Central memory CD8-positive, alpha-beta T cell (primary cell): ENCODE data around the gene GDI2.
"Not testable (repeated sequence)": the region's sequence is repeated elsewhere in the genome, so short reads cannot be mapped to it uniquely, and the experiment has no call there.

Source experiments
- ATAC-seq: fragments of 150-1000 bp; cut with Tn5 transposase; replicated peaks from 2 replicates; pipeline ENCODE4 v1.10.0; 2022; ENCODE audit warnings: mild to moderate bottlenecking, moderate FRiP score, moderate number of reproducible peaks; ENCODE audit not compliant: poor library complexity, severe bottlenecking; ENCODE audit errors: extremely low read depth
- DNase-seq, 2 donors: peaks; one replicate each; pipeline ENCODE4 v3.0.0; 2021; ENCODE audit warnings: low spot score in 2 of 2
- H3K27ac Mint-ChIP-seq: one replicate; pipeline ENCODE4 v1.8.0; 2022; ENCODE audit warnings: low read depth, mild to moderate bottlenecking, moderate library complexity, mixed read lengths
- H3K27me3 Mint-ChIP-seq: one replicate; pipeline ENCODE4 v1.8.0; 2022; ENCODE audit warnings: mixed read lengths
- H3K36me3 Mint-ChIP-seq: one replicate; pipeline ENCODE4 v1.8.0; 2022; ENCODE audit warnings: mild to moderate bottlenecking, moderate library complexity, mixed read lengths; ENCODE audit not compliant: insufficient read depth
- H3K4me1 Mint-ChIP-seq: one replicate; pipeline ENCODE4 v1.8.0; 2022; ENCODE audit warnings: mixed read lengths
- H3K4me3 Mint-ChIP-seq: one replicate; pipeline ENCODE4 v1.8.0; 2022; ENCODE audit warnings: mild to moderate bottlenecking, moderate library complexity, mixed read lengths
- H3K9me3 Mint-ChIP-seq: one replicate; pipeline ENCODE4 v1.8.0; 2022; ENCODE audit warnings: mixed read lengths

GDI2 gene

GRCh38 chr10:5818048-5818331, 4.8 kb upstream of the GDI2 start:
- no peak overlapping the region for H3K4me3 Mint-ChIP-seq
- H3K4me1 Mint-ChIP-seq, result peaks cover 13% of the 10 kb centered on the region
- H3K27ac Mint-ChIP-seq, result peak overlapping the region; percentile 35
- no peaks in the 10 kb centered on the region for H3K27me3 Mint-ChIP-seq
- DNase-seq (no peak), ATAC-seq (no peak)
- H3K36me3 Mint-ChIP-seq, result peaks cover 8% of the 10 kb centered on the region
- no peaks in the 10 kb centered on the region for H3K9me3 Mint-ChIP-seq

- peak overlapping the region; percentile 35 for H3K27ac Mint-ChIP-seq
- no peaks in the 10 kb centered on the region for H3K27me3 Mint-ChIP-seq
- ATAC-seq (no peak), DNase-seq (no peak)
- peaks cover 13% of the 10 kb centered on the region for H3K4me1 Mint-ChIP-seq
- no peaks in the 10 kb centered on the region for H3K9me3 Mint-ChIP-seq
- no peak overlapping the region for H3K4me3 Mint-ChIP-seq
- peaks cover 8% of the 10 kb centered on the region for H3K36me3 Mint-ChIP-seq
Observed at GRCh38 chr10:5817322-5818047, 4.3 kb upstream of the GDI2 start.

- no peaks in the 10 kb centered on the region for H3K27me3 Mint-ChIP-seq
- ATAC-seq, result no peak
- DNase-seq, result no peak
- peaks cover 10% of the 10 kb centered on the region for H3K36me3 Mint-ChIP-seq
- H3K9me3 Mint-ChIP-seq, result no peaks in the 10 kb centered on the region
- H3K4me1 Mint-ChIP-seq, result peaks cover 26% of the 10 kb centered on the region
- H3K27ac Mint-ChIP-seq, result no peak overlapping the region
- no peak overlapping the region for H3K4me3 Mint-ChIP-seq
Observed at GRCh38 chr10:5816170-5816569, 2.9 kb upstream of the GDI2 start.

- no peaks in the 10 kb centered on the region for H3K27me3 Mint-ChIP-seq
- H3K4me3 Mint-ChIP-seq, result peak overlapping the region; percentile 91
- peak overlapping the region; percentile 92 for H3K27ac Mint-ChIP-seq
- ATAC-seq (no peak), DNase-seq (no peak)
- H3K36me3 Mint-ChIP-seq, result peaks cover 10% of the 10 kb centered on the region
- no peaks in the 10 kb centered on the region for H3K9me3 Mint-ChIP-seq
- H3K4me1 Mint-ChIP-seq, result peaks cover 41% of the 10 kb centered on the region
Observed at GRCh38 chr10:5814110-5815107, 1.2 kb upstream of the GDI2 start.

- DNase-seq (no peak), ATAC-seq (peak; percentile 8)
- Mint-ChIP-seq H3K4me3 (peak overlapping the region; percentile 91), H3K27me3 (no peaks in the 10 kb centered on the region), H3K9me3 (no peaks in the 10 kb centered on the region), H3K27ac (peak overlapping the region; percentile 92), H3K36me3 (peaks cover 15% of the 10 kb centered on the region), H3K4me1 (peaks cover 55% of the 10 kb centered on the region)
Observed at GRCh38 chr10:5813091-5813340, 218 bp downstream of the GDI2 start.

- DNase-seq (peak in 1 of 2 donors; percentile 20), ATAC-seq (peak; percentile 12)
- Mint-ChIP-seq H3K4me1 (peaks cover 58% of the 10 kb centered on the region), H3K9me3 (no peaks in the 10 kb centered on the region), H3K4me3 (peak overlapping the region; percentile 91), H3K27ac (peak overlapping the region; percentile 92), H3K36me3 (peaks cover 16% of the 10 kb centered on the region), H3K27me3 (no peaks in the 10 kb centered on the region)
Observed at GRCh38 chr10:5812283-5813090, 747 bp downstream of the GDI2 start.

- Mint-ChIP-seq H3K9me3 (no peaks in the 10 kb centered on the region), H3K4me3 (peak overlapping the region; percentile 91), H3K27ac (peak overlapping the region; percentile 92), H3K4me1 (peaks cover 69% of the 10 kb centered on the region), H3K27me3 (no peaks in the 10 kb centered on the region), H3K36me3 (peaks cover 18% of the 10 kb centered on the region)
- no peak for DNase-seq
- no peak for ATAC-seq
Observed at GRCh38 chr10:5811387-5811821, 1.8 kb downstream of the GDI2 start.

GRCh38 chr10:5810225-5810624, 3.0 kb downstream of the GDI2 start:
- DNase-seq, result no peak
- Mint-ChIP-seq H3K27ac (peak overlapping the region; percentile 89), H3K4me3 (peak overlapping the region; percentile 91), H3K9me3 (no peaks in the 10 kb centered on the region), H3K36me3 (peaks cover 23% of the 10 kb centered on the region), H3K27me3 (no peaks in the 10 kb centered on the region), H3K4me1 (peaks cover 68% of the 10 kb centered on the region)
- no peak for ATAC-seq

GRCh38 chr10:5809527-5810154, 3.6 kb downstream of the GDI2 start:
- peak overlapping the region; percentile 91 for H3K4me3 Mint-ChIP-seq
- peak overlapping the region; percentile 89 for H3K27ac Mint-ChIP-seq
- peaks cover 25% of the 10 kb centered on the region for H3K36me3 Mint-ChIP-seq
- no peaks in the 10 kb centered on the region for H3K27me3 Mint-ChIP-seq
- peaks cover 63% of the 10 kb centered on the region for H3K4me1 Mint-ChIP-seq
- ATAC-seq (no peak), DNase-seq (no peak)
- H3K9me3 Mint-ChIP-seq, result no peaks in the 10 kb centered on the region

GRCh38 chr10:5808783-5809392, 4.3 kb downstream of the GDI2 start:
- H3K27me3 Mint-ChIP-seq, ATAC-seq, DNase-seq, H3K9me3 Mint-ChIP-seq: not testable (repeated sequence)
- Mint-ChIP-seq H3K36me3 (peaks cover 25% of the 10 kb centered on the region), H3K4me3 (peak overlapping the region; percentile 91), H3K27ac (peak overlapping the region; percentile 89), H3K4me1 (peaks cover 63% of the 10 kb centered on the region)

- Mint-ChIP-seq H3K9me3 (no peaks in the 10 kb centered on the region), H3K27ac (peak overlapping the region; percentile 53), H3K27me3 (no peaks in the 10 kb centered on the region), H3K36me3 (peaks cover 19% of the 10 kb centered on the region), H3K4me3 (no peak overlapping the region), H3K4me1 (peaks cover 66% of the 10 kb centered on the region)
- no peak for DNase-seq
- ATAC-seq, result no peak
Observed at GRCh38 chr10:5806745-5807144, 6.5 kb downstream of the GDI2 start.

- no peak overlapping the region for H3K4me3 Mint-ChIP-seq
- H3K27me3 Mint-ChIP-seq, result no peaks in the 10 kb centered on the region
- no peaks in the 10 kb centered on the region for H3K9me3 Mint-ChIP-seq
- H3K27ac Mint-ChIP-seq, result no peak overlapping the region
- ATAC-seq (no peak), DNase-seq (no peak)
- peaks cover 57% of the 10 kb centered on the region for H3K4me1 Mint-ChIP-seq
- peaks cover 19% of the 10 kb centered on the region for H3K36me3 Mint-ChIP-seq
Observed at GRCh38 chr10:5805711-5806110, 7.5 kb downstream of the GDI2 start.
